HG03097 (cell line): Measurements from ENCODE around the gene TMEM208.

Source experiments
- ATAC-seq: cut with Tn5 transposase; IDR thresholded peaks from one replicate; pipeline ENCODE4 v1.9.1; 2021; ENCODE audit not compliant: unreplicated experiment, low FRiP score

TMEM208 gene

GRCh38 chr16:67234180-67234597 is 7.3 kb downstream of the TMEM208 start:
- no peak for ATAC-seq

DNA sequence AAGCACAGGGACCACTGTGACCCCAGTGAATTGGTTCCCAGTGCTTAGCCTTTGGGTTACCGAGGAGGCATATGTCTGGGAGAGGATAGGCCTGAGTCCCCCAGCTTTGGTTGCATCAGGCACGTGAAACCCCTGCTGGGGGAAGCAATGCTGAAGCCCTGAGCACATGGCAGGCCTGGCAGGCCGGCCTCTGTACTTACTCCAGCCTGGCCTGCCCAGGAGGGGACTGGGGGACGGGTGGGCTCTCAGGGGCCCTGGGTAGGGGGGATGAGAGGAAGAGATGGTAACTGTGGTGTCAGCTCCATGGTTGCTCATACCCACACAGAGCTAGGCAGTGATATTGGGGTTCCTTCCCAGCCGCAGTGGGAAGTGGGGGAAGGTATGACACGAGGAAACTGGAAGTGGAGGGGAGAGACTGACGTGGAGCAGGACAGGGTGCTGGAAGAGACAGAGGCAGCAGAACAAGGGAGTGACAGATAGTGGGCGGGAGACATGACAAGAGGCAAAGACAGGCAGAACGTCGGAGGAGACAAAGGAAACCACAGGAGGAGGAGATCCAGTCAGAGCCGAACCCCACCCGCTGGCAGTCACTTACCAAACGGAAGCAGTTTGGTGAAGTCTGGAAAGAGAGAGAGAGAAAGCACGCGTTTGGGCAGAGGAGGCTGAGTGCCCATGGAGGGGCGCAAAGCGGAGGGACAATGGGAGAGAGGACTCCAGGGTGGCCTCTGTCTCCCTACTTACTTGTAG is 9.1 kb downstream of the TMEM208 start:
- no peak for ATAC-seq

DNA sequence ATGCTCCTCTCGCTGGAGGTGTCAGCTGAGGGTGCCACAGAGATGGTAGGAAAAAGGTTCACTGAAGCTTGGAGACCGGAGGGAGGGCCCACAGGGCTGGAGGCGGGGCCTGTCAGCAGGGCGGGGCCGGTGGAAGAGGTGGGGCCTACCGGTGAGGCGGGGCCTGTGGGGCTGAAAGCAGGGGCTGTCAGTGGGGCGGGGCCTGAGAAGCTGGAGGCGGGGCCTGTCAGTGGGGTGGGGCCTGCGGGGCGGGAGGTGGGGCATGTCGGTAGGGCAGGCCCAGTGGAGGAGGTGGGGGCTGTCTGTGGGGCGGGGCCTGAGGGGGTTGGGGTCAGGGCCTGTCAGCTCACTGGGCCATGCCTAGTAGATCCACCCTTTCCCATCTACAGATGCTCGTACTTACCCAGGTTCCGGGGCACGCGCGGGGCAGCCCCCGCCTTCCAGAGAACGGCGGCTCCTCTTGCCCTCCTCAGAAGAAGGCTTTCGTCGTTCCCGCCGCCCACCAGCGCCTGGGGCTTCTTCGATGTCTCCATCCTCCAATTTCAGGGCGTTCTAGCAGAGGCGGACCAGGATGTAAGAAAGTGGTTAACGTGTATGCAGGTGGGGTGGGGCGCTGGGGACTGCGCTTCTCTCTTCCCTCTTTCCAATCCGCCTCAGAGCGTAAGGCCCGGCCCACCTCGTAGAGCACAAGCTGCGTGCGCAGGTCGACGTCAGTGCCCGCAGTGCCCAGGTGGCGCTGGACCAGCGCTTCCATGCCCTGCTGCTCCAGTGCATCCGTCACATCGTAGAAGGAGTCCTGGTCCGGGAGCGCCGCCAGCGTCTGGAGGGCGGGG is 9.8 kb downstream of the TMEM208 start:
- no peak for ATAC-seq

GRCh38 chr16:67237396-67238277 is 10.7 kb downstream of the TMEM208 start:
- no peak for ATAC-seq

DNA sequence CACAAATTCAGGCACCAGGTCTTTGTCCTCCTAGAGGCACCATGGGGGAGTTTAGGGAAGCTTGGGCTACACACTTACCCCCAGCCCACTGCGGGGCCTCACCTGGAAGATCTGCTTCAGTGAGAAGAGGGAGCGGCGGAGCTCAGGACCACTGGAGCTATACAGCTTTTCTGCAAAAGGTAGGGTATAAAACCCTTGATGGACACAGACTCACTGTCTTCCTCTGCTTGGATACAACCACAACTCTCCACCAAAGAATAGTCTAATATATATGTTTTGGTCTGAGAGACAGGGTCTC is 11.3 kb downstream of the TMEM208 start:
- ATAC-seq, result no peak

GRCh38 chr16:67238806-67239470 is 12.0 kb downstream of the TMEM208 start:
- ATAC-seq, result no peak

- no peak for ATAC-seq
Observed at GRCh38 chr16:67240506-67240905, 13.6 kb downstream of the TMEM208 start.

DNA sequence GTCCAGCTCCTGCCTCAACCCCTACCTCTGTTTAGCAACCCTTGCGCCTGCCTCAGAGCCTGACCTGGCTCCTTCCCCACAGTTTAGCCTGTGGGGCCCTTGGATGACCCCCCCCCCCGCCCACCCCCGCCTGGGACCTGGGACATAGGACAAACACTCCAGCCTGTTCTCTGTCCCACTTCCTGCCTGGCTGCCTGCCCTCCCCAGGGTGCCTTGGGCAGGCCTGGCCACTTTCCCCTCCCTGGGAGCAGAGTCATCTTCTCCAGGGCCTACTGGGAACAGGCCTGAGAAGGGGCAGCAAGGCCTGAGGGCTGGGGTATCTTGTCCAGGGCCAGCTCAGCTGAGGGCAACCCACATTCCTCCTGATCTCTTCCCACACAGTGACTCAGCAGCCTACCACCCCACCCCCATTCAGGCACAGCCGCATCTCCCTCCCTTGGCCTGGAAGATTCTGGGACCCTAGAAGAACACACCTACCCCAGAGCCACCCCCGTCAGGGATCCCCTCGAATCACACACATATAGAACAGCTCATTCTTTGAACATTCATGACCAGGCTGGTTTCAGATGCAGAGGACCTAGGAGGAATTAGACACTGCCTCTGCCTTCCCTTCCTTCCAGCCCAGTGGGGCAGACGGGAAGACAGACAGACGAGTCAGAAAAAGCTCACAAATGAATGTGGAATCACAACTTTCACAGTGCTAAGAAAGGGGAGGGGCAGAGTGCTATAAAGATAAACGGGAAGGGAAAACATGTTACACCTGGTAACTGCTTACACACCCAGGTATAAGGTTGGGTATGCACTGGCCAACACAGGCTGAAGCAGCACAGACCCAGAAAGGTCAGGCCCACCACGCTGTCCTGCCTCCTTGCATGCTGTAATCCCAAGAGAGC is 14.3 kb downstream of the TMEM208 start:
- no peak for ATAC-seq

DNA sequence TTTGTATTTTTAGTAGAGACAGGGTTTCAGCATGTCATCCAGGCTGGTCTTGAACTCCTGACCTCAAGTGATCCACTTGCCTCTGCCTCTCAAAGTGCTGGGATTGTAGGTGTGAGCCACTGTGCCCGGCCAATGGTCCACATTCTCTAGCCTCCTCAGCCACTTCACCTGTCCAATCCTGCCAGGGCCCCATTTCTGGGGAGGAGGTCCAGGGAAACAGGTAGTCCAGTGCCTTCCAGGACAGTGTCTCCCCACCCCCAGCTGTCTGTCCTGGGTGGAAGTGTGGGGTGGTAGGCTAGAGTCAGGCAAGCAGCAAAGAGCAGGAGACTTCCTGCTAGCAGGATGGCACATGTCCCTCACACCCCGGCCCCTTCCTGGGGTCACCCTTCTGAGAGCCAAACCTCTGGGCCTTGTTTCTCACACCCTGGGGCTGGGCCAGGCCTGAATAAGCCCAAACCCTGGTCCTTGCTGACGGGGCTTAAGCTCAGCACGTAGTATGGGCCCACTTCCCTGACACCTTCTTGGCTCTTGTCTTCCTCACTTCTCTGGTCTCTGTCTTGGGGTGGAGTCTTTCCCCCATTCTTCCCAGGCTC is 15.3 kb downstream of the TMEM208 start:
- ATAC-seq, result no peak

DNA sequence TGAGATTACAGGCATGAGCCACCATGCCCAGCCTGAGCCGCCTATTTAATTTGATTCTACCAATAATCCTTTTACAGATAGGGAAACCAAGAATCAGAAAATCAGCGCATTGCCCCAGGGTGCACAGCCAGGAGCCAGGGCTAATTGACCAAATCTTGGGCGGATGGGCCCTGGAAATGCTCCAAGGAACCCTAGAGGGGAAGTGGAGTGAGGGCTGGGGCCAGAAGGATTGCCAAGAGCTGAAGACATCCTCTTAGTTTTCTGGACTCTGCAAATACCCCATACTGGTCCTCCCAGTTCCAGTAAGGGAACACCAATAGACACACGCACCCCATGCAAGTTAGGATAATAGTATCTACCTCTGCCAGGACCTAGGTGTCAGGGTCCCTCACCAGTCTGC is 16.6 kb downstream of the TMEM208 start:
- no peak for ATAC-seq

DNA sequence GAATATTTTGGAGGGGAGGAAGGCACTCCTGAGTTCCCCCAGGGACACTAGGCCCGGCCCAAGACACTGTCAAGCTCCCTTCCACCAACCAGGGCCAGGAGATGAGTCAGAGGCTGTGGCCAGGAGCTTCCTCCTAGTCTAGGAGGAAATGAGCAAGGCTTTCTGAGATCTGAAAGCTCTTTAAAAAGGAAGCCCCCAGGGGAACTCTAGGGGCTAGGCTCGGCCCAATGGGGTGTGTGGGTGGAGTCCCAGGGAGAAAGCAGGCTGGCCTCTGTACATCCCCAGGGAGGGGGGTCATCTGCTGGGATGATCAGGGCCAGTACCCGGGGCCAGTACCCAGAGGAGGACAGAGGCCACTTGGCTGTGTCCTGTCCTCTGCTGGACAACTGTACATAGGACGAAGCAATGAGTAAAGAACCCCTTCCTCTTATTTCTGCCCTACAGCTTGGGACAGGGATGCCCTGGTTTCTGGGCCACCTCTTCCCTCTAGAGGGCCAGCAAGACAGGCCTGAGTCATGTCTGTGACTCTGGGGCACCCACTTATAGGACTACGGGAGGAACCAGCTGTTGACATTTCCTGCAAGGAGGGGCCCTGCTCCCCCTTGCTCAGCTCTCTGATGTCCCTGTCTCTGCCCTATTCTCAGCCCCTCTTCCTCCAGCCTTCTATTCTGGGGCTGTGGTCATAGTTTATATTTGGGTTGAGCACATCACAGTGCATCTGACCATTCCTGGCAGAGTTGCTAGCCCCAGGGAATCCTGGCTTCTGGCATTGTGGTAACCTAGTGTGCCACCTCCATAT is 17.7 kb downstream of the TMEM208 start:
- peak; percentile 50 for ATAC-seq

GRCh38 chr16:67245186-67245585 is 18.3 kb downstream of the TMEM208 start:
- no peak for ATAC-seq

DNA sequence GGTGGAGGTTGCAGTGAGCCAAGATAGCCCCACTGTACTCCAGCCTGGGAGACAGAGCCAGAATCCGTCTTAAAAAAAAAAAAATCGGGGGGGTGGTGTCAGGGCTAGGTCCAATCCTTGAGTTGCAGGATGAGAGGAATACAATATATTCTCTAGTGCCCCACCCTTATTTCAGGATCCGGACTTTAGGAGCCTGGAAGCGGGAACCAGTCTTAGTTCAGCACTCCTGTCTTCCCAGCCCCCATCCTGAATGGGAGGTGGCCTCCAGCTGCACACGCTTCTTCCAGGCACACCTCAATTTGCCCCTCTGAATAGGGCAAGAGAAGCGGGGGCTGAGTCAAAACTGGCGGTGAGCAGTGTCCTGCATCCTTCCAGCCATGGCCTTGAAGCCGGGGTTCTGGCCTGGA is 18.7 kb downstream of the TMEM208 start:
- ATAC-seq, result no peak

DNA sequence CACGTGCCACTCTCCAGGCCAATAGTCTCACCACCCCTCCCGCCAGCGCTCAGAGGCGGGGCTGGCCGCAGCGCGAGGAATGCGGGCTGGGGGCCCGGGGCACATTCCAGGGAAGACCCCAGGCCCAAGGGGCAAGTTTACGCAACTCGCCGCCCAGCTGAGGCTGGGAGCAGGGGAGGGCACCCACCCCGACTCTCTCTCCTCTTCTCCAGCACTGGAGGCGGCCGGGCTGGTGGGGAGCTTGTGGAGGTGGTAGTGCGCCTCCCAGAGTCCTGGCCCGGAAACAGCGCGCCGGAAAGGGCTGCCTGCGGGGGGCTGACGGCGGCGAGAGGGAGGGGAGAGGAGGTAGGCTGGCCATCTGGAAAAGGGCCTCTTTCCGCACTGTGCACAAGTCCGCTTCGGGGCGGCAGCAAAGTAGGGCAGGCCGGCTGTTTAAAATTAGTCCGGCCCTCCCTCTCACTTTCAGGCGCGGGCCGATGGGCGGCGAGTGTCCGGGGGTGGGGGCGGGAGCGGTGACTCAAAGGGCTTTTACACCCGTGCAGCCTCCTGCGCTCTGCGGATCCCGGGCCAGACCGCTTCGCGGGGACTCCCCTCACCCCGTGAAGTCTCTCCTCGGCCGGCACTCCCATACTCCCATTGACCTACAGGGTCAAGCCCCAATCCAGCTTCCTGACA is 19.3 kb downstream of the TMEM208 start:
- no peak for ATAC-seq

DNA sequence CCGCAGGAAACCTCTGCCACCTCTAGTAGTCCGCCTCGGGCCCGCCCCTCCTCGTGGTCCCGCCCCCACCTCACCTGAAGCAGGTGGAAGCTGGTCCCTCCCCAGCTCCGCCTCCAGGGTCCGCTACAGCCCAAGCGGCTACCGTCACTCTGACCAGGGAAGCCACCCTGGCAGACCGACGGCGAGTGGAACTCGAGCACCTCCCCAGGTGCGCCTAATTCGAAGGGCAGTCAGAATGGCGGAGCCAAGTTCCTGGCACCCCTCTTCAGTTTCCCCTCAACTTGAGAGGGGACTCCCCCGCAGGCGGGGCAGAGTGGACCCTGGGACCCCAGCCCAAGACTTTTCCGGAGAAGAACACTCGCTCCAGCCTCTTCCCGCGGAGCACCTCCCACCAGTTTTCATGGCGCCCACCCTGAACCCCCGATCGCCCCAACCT is 19.8 kb downstream of the TMEM208 start:
- ATAC-seq, result no peak

DNA sequence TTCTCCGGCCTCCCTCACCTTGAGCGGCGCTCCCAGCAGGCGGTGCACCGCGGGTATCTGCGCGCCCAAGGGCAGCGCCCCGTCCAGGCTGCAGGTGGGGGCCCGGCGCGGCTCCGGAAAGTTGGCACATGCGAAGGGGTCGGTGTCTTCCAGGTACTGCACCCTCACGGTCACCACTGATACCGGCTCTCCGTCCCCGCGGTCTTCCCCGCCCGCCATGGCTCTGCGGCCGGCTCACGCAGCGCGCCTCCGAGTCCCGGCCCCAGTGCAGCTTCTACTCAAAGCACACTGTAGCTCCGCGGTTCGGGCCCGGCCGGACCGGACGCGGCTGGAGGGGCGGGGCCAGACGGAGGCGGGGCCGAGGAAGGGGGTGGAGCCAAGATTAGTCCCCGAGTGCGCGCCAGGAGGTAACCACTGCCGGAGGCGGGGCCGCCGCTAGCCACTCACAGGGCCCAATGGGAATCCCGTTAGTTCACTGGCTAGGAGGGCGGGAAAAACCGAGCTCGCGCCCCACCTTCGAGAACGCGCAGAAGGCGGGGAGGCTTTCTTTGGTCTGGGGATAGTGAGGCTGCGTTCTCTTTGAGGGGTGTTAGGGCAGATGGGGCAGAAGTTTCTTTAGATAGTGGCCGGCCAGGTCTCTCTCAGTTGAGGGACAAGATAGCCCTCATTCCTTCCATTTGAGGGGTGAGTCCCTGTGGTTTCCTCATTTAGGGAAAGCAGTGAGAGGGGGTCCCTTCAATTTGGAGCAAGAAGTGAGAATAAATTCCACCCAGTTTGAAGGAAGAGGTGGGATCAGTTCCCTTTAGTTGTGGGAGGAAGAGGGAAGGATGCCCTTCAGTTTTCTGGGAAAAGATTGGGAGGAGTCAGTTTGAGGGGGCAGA is 20.5 kb downstream of the TMEM208 start, which contains the start of gene FHOD1:
FHOD1 (minus strand) TSS at position 290 of the 881 bp plus-strand sequence; CDS start at position 219, 71 bp downstream.
- ATAC-seq, result peak; percentile 45

- no peak for ATAC-seq
Observed at GRCh38 chr16:67248073-67248400, 21.1 kb downstream of the TMEM208 start.
